ENCODE data around the gene CAMTA1.

CAMTA1 gene

DNA sequence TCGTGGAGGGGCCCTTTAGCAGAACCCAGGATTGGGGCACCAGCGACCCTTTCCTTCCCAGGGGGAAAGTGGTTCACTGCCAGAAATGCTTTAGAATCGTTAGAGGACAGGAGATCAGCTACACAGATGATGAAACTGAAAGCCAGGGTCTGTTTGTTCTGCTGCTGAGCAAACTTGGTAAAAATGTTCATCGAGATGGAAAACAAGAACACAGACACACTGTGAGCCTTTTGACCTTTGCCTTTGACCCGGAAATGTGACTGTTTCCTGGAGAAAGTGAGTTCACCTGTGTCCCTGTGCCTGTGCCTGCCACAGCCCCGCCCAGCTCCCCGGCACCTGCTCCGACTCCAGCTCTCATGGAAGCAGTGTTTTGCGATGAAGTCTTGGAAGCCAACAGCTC is 234.3 kb downstream of the CAMTA1 start:
- no peak for DNase-seq (ENCODE audit: low read depth in 2 of 3, low spot score in 1 of 3)

DNA sequence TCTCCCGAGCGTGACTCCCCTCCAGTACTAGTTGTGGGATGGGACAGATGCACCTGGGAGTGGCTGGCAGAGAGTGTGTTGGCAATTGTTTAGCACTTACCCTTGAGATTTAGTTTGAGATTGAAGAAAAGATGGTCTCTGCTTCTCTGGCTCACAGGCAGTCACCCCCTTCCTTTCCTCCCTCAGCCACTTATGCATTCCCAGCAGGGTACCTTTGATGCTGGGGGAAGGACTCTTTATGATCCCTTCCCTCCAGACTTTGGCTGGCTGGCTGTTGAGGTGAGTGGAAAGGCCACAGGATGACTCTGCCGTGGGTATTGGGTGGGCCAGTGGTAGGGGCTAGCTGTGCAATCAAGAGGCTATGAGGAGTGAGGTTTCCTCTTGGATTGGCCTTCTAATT is 236.8 kb downstream of the CAMTA1 start:
- DNase-seq (ENCODE audit: low read depth in 2 of 3, low spot score in 1 of 3) = no peak

DNA sequence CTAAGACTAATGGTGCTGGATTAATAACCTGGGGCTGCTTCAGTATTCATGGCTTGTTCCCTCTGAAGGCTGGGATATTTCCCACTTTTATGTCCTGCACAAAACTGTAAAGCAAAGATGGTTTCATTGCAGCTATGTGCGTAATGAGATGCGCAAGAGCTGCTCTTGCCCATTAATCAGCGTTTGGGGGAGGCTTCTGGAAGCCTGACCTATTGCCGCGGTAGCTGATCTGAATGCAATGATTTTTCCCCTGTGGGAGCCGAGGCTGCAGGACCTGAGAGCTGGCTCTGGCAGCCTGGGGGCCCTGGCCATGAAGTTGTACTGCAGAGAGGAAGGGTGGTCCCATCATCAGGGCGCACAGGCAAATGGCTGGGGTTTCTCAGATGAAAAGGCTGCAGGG is 239.8 kb downstream of the CAMTA1 start:
- no peak for DNase-seq (ENCODE audit: low read depth in 2 of 3, low spot score in 1 of 3)

DNA sequence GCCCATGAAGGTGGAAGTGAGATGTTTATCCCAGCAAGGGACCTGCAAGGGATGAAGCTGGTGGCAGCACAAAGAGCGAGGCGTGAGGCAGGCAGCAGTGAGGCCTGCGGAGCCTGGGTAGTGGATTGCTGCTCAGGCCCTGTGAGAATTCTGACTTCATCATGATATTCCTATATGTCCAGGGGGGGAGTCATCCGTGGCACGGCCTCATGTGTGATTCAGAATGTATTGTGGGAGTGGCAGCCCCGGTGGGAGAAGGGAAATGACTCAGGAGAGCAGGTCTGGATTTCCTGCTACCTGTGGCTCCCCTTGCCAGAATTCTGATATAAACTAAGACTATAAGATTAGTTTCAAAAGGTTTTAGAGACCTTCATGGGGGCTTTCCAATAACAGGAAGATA is 240.9 kb downstream of the CAMTA1 start:
- DNase-seq (ENCODE audit: low read depth in 2 of 3, low spot score in 1 of 3) = no peak

DNA sequence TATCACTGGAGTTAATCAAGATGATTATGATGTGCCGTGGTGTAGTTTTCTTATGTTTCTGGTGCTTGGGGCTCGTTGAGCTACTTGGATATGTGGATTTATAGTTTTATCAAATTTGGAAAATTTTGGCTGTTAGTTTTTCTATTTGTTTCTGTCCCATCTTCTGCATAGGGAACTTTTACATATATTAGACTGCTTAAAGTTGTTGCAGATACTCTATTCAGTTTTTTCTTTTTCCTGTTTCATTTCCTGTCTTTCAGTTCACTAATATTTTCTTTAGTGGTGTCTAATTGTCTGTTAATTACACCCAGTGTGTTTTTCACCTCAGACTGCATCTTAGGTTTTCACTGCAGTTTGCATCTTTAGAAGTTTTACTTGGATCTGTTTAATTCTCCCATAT is 247.7 kb downstream of the CAMTA1 start:
- DNase-seq (ENCODE audit: low read depth in 2 of 3, low spot score in 1 of 3) = no peak

DNA sequence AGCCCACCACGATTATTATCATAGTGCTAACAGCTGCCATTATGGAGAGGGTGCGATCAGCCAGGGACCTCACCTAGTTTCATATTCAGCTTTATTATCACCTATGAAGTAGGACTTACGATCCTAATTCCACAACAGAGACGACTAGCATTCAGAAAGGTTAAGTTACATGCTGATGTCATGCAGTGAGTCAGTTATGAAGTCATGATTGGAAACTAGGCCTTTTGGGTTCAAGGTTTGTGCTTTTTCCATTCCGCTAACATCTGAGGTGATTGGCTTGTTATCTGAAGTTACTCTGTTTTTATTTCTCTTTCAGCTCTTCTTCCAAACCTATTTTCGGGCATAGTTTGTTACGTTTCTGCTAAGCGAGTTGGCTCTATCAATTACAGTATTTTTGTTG is 251.1 kb downstream of the CAMTA1 start:
- no peak for DNase-seq (ENCODE audit: low read depth in 2 of 3, low spot score in 1 of 3)

DNA sequence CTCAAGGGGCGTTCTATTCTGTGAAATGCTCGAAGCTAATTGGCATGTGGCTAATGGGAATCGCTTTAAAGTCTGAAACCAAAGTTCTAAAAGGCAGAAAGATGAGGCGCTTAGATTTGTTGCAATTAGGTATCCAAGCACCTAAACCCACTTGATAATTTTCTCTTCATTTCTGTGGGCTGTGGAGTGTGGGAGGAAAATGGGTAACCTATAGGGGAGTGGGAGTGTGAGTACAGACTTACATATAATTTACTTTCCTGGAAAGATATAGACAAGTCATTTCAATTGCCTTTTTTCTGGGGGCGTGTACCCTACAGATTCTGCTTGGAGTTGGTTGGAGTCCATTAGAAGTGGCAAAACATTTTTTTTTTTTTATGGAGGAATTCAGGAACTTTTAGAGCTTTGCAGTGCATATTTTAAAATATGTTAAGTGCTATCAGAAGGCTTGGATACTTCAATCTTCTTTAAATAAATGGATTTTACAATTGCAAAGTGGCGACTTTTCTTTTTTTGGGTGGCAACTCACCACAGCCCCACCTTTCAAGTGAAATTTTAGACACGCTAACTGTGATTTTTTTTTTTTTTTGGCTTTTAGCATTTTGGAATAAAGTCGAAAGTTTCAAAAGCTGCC is 254.5 kb downstream of the CAMTA1 start:
- no peak for DNase-seq (ENCODE audit: low read depth in 2 of 3, low spot score in 1 of 3)

DNA sequence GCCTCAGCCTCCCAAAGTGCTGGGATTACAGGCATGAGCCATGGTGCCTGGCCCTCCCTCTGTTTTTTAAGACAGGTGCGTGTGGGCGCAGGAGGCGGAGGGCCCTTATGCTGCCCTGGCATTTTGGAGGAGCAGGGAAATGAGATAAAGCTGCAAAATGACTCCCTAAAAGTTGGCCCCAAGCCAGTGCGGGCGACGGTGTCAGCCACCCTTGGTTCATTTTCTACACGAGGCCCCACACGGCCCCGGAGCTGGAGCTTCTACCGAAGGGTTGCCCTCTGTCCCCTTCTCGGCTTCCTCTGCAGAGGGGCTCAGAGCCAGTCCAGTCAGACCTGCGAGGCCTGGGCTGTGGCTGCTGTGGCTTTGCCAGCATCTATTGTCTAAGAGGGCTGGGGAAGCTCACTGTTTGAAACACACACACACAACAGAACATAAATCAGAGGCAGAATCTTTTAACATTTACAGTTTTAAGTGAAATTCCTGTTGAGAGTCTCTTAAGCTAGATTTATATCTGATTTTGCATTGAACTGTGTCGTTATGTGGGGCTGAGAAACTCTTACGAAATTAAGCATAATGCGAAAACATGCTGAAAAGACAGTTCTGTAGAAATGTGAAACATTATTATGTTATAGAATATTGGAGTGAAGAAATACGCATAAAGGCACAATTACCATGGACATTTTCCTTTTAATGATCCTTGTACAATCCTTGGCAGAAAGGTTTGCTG is 255.9 kb downstream of the CAMTA1 start:
- DNase-seq (ENCODE audit: low read depth in 2 of 3, low spot score in 1 of 3) = no peak

DNA sequence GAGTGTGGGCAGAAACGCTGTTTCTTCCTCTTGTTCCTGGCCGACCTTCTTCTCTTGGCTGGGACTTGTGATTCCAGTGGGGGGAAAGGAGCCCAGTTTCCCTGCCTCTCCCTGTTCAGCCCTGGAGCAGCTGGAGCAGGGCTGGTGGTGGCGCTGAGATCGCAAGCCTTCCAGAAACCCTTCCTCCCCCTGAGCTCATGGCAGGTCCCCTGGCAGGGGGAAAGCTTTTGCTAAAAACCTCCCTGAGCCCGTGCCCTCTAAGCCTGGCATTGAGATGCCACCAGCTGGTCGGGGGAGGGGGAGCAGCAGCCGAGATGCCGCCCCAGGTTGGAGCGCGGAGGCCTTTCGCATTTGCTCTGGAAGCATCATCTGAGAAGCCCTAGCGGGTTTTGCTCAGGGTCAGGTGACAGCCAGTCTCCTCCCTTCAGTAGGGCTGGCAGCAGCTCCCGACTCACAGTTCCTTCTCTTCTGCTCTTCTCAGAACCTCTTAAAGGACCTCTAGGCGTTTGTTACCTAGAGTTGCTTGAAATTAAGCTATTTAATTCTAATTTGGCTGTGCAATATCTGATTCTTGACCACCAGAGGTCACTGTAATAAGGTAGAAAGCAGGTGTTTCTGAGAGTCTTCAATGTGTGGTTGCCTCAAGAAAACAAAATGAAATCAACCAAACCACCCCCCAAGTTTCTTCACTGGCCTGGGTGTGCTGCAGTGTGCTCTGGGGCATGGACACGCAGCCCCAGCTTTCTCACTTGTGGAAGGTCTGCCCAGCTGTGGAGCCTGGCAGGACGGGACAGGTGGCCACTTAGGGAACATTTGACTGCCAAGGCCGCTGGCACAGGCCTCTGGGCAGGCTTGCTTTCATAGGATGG is 257.3 kb downstream of the CAMTA1 start:
- no peak for DNase-seq (ENCODE audit: low read depth in 2 of 3, low spot score in 1 of 3)

DNA sequence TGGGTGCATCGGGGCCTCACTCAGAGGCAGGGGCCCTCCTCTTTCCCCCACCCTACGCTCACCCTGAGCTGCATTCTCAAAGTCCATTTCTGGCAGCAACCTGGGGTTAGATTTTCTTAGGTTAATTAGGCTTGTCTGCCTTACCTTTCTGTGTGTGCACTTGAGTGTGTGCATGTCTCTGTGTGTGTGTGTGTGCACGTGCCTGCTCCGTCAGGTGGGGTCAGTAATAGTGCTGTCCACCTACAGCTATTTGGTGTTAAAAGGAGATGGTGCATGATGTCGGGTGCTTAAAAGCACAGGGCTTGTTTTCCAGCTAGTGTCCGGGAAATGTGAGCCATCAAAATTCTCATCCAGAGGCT is 257.9 kb downstream of the CAMTA1 start:
- no peak for DNase-seq (ENCODE audit: low read depth in 2 of 3, low spot score in 1 of 3)

DNA sequence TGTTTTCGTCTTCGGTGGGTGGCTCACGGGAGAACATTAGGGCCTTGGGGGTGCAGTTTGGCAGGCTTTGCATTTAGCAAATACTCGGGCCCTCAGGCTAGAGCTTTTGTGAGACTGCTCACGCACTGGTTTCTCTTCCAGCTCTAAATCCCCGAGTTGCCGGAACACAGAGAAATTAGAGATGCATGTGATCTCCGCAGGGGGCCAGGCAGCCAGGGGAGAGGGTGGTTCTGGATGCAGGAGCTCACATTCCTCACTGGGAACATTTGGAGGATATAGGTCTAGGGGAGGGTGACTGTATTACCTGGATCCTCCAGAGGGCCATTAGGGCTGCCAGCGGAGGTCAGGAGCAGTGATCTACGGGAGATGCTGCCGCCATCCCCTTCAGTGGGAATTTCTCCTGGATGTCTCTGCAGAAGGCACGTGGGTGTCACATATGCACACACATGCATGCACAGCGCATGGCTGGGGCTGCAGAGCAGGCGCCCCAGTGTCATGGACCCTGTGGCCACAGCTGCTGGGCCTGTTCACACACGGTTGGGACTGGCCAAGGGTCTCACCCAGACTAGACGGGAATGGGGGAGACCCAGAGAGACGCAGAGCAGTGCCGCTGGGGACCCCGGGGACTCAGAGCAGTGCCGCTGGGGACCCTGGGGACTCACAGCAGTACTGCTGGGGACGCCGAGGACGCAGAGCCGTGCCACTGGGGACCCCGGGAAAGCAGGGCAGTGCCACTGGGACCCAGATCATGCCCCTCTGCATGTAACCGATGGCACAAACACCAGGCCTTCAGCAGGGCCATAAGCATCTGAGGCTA is 258.7 kb downstream of the CAMTA1 start:
- no peak for DNase-seq (ENCODE audit: low read depth in 2 of 3, low spot score in 1 of 3)

DNA sequence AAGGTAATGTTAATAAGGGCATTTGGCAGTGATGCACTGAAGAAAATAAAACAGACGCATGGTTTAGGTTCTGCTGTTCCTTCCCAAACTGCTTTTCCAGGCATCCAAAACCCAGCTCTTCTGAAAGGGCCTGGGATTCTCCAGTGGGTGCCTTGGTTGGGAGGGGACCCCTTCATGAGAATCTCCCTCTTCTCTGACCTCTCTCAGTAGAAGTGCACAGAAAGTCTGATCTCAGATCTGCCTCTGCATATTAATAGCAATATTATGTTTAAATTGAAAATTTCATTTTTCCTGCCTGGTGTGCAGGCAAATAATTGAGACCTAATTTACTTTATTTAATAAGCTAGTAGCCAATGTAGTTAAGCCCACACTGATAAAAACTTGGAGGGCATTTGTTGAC is 260.6 kb downstream of the CAMTA1 start:
- DNase-seq (ENCODE audit: low read depth in 2 of 3, low spot score in 1 of 3) = no peak

DNA sequence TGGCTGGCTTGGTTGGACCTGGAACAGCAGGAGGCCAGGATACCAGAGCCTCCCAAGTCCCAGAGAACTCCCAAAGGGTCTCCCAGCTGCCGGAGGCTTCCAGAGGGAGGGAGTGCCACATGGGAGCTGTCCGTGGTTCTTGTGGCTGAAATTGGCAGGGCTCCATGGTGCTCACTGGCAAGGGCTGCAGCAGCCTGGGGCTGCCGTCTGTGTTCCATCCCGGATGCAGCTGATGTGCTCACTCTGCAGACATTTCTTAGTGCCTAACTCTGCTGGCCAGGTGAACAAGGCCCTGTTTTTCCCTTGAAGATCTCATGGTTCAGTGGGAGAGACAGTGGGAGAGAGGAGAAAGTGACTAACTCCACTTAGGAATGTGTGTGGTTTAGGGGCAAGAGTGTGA is 261.1 kb downstream of the CAMTA1 start:
- no peak for DNase-seq (ENCODE audit: low read depth in 2 of 3, low spot score in 1 of 3)

DNA sequence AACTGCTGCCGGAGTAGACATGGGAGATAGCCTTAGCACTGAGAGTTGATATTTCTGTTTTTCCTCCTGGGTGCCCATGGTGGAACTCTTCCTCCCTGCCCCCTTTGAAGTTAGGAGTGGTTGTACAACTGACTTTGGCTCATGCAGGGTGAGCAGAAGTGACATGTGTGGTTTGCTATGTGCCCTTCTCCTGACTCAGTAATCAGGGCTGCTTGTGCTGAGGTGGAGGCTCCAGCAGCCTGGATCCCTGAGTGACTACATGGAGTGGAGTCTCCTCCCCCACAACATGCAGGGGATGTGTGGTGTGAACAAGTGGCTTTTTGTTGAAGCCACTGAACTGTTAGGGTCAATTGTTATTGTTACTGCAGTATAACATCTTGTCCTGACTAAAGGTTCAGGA is 261.6 kb downstream of the CAMTA1 start:
- no peak for DNase-seq (ENCODE audit: low read depth in 2 of 3, low spot score in 1 of 3)

DNA sequence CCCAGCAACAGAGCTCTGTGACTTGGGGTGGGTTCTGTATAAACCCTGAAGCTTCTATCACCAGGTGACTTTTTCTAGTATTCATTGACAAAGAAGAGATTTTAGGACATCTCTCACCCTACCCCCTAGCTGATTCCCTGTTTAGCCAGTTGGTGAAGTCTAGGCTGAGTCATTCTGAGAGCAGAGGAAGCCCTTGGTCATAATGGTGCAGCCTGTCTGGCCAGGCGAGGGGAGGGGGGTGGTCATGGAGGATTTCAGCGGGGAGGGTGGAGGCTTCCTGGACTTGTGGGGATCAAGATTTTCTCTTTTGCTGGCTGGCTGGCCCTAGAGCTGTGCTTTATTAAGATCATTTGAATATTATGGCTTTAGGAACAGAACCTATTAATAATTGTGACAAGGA is 262.6 kb downstream of the CAMTA1 start:
- DNase-seq (ENCODE audit: low read depth in 2 of 3, low spot score in 1 of 3) = no peak

DNA sequence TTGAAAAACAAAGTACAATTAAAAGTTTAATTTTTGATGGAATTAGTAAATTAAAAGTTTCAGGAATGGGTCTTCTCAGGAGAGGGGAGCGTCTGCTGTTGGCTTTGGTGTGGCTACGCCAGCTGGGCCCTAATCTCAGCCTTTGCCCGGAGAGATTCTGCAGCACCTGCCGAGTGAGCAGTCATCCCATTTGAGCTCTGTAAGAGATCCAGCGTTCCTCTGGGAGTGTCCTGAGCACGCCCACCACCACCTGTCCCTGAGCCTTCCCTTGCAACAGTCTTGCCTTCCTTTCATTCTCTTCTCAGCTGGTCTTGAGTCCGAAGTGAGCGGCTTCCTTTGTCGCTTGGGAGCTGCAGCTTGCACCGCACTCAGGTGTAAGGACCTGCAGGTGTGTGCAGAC is 263.1 kb downstream of the CAMTA1 start:
- DNase-seq (ENCODE audit: low read depth in 2 of 3, low spot score in 1 of 3) = no peak

DNA sequence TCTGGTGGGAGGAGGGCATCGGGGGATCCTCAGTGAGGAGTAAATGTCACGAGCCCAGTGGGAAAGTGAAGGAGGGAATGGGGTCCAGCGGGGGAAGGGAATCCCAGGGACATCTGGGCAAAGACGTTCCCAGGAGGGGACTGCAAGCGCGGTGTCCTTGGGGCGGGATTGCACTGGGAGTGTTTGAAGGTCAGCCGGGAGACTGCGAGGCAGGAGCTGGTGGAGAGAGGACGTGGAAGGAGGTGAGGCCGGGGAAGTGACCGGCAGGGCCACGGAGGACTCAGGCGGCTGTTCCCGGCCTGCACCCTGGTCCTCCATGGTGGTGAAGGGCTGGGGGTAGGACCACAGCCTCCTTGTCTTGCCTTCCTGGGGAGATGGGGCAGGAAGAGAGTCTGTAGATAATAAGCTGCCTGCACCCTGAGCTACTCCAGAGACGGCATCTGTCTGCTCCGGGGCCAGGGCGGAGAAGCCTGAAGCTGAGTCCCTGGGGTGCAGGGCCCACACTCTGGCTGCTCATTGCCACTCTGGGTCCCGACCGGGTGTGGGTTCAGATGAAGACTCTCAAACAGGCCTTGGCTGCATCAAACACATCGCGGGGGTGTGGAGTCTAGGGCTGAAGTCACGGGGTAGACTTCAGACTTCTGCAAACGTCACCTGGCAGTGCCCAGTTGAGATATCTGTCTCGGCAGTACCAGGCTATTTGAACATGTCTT is 264.8 kb downstream of the CAMTA1 start:
- no peak for DNase-seq (ENCODE audit: low read depth in 2 of 3, low spot score in 1 of 3)

DNA sequence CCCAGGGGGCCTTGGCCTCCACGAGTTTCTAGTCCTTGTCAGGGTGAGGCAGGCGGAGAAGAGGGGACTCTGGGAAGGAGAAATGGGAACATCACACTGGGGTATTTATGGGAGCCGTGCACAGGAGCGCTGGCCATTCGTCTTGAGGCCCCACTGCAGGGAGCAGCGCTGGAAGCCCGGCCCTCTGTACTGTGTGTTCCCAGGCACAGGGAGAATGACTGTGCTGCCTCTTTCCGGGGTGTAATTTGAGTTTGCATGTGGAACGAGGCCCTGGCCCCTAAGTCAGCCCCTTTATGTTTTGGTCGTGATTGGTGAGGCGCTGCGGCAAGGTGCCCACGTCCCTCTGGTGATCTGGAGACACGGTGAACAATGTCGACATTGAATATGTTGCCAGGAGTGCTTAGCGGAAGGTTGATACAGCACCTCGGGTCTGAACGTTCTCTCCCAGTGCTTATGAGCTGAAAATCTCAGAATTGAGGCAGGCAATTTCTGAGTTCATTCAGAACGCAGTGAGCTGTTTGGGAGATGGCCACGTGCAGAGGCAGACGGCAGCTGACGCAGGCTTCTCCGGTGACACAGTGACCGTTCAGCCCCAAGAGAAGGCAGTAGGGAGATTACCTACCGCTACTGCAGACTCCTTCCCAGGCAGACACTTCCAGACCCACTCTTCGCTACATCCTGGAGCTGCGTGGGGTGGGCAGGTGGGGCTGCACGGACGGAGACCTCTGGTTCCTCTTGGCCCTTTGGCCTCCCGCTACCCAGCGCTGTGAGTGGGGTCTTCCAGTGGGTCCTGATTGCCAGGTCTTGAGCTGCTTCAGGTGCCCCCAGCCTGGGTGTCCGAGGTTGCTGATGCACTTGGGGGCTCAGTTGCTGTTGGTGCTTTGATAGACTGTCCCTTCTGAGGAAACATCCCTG is 265.8 kb downstream of the CAMTA1 start:
- no peak for DNase-seq (ENCODE audit: low read depth in 2 of 3, low spot score in 1 of 3)

DNA sequence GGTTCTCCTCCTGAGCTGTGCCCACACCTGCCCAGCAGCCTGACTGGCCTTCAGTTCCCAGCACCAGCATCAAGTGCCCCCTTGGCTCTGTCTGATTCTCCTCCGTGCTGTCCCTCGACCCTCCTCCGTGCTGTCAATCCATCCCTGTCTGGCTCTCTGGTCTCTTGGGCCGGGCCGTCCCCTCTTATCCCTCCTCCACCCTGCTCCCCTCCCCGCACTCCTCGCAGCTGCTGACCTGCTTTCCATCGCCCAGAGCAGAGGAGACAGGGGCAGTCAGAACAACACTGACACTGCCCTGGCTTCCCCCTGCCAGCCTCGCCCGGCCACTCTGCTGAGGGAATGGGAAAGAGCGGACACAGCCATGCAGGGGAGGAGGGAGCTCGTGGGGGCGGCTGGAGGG is 267.4 kb downstream of the CAMTA1 start:
- DNase-seq (ENCODE audit: low read depth in 2 of 3, low spot score in 1 of 3) = no peak

DNA sequence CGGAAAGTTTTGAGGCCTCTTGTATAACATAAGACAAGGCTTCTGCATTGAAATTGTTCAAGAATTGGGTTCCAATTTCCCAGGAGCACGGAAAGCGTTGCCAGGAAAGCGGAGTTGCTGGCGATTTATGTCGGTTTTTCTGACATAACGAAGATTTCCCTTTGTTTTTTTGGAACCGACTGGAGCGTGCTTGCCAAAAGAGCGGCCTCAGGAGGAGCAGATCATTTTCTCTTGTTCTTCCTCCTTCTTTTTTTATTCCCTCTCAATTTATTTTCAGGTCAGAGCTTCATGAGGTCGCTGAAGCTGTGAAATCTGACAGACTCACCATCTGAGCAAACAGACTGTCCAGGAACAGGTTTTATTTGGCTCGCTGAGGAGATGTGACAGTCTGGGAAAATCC is 275.5 kb downstream of the CAMTA1 start:
- no peak for DNase-seq (ENCODE audit: low read depth in 2 of 3, low spot score in 1 of 3)

Data from stimulated activated CD4-positive, alpha-beta T cell treated with anti-CD3 and anti-CD28 coated beads, Interleukin-12 subunit alpha, Interleukin-12 subunit beta, amount 100 ng/mL, for 48 hours (primary cell).